K562 (cell line): ENCODE results near the gene MEGF11. TPM values are rescaled to one million over a fixed set of nuclear protein-coding genes. Genes with fewer than 3 reads are reported as not detected.
A peak's percentile ranks its signal among the peaks of the same experiment; 100 is the strongest.

Source experiments
- ARHGAP35 ChIP-seq: fragments of 450-650 bp; IDR thresholded peaks from 2 replicates; pipeline ENCODE4 v1.6.1; 2018; ENCODE audit not compliant: partially characterized antibody
- BRD9 ChIP-seq: fragments of 450-650 bp; IDR thresholded peaks from 2 replicates; pipeline ENCODE4 v1.6.1; 2018; ENCODE audit warnings: low read depth; ENCODE audit not compliant: partially characterized antibody
- CBFB ChIP-seq: sonication (generic); formaldehyde crosslinking; IDR thresholded peaks from 2 replicates; pipeline ENCODE4 v1.4.0; 2020; ENCODE audit warnings: mild to moderate bottlenecking, missing genetic modification reagents
- ELF2 ChIP-seq: fragments of 250-450 bp; sonication (Bioruptor Pico); IDR thresholded peaks from 2 replicates; pipeline ENCODE4 v1.5.0; 2021; ENCODE audit warnings: mild to moderate bottlenecking
- GABPA ChIP-seq: fragments of 200-800 bp; sonication (Bioruptor generic); conservative IDR thresholded peaks from 2 replicates; pipeline ENCODE4 v1.6.1; 2016; ENCODE audit warnings: low read depth, missing genetic modification characterization, missing compliant biosample characterization
- HDGF ChIP-seq: fragments of 450-650 bp; IDR thresholded peaks from 2 replicates; pipeline ENCODE4 v1.6.1; 2016
- HMG20B ChIP-seq: fragments of 250-450 bp; sonication (Bioruptor Pico); IDR thresholded peaks from 2 replicates; pipeline ENCODE4 v1.5.0; 2021; ENCODE audit warnings: mild to moderate bottlenecking
- ILF3 ChIP-seq: fragments of 450-650 bp; IDR thresholded peaks from 2 replicates; pipeline ENCODE4 v1.6.1; 2018; ENCODE audit warnings: antibody characterized with exemption, mild to moderate bottlenecking, moderate library complexity, borderline replicate concordance
- JUN ChIP-seq, 2 experiments: sonication (generic) in 1 of 2; formaldehyde crosslinking in 1 of 2; IDR thresholded peaks; 2 replicates each; pipeline versions ENCODE4 v1.6.1 to v1.8.0; 2012 to 2022; ENCODE audit warnings: borderline replicate concordance in 2 of 2, mild to moderate bottlenecking in 2 of 2, improper control_type of control experiment in 1 of 2, low read depth in 1 of 2, low read length in 1 of 2, missing genetic modification reagents in 1 of 2
- KHSRP ChIP-seq: fragments of 450-650 bp; IDR thresholded peaks from 2 replicates; pipeline ENCODE4 v1.6.1; 2017
- MAZ ChIP-seq, 2 experiments: fragments of 450-650 bp in 1 of 2; sonication (generic) in 1 of 2; formaldehyde crosslinking; IDR thresholded peaks in 1 of 2; conservative IDR thresholded peaks in 1 of 2; 2 replicates each; pipeline versions ENCODE4 v1.4.0 to v1.5.0; 2020; ENCODE audit warnings: mild to moderate bottlenecking in 1 of 2, missing genetic modification reagents in 1 of 2
- MED1 ChIP-seq: sonication (generic); formaldehyde crosslinking; IDR thresholded peaks from 2 replicates; pipeline ENCODE4 v1.8.1; 2023; ENCODE audit warnings: missing genetic modification reagents, borderline replicate concordance
- PHB2 ChIP-seq: fragments of 450-650 bp; IDR thresholded peaks from 2 replicates; pipeline ENCODE4 v1.6.1; 2017; ENCODE audit warnings: low read depth
- RB1 ChIP-seq: fragments of 450-650 bp; IDR thresholded peaks from 2 replicates; pipeline ENCODE4 v1.6.1; 2017; ENCODE audit warnings: low read depth, mild to moderate bottlenecking
- SMAD3 ChIP-seq: fragments of 450-650 bp; formaldehyde crosslinking; conservative IDR thresholded peaks from 2 replicates; pipeline ENCODE4 v1.4.0; 2020; ENCODE audit warnings: mild to moderate bottlenecking
- SMARCE1 ChIP-seq: fragments of 450-650 bp; IDR thresholded peaks from 2 replicates; pipeline ENCODE4 v1.7.1; 2016; ENCODE audit warnings: mild to moderate bottlenecking
- ZNF431 ChIP-seq: sonication (generic); formaldehyde crosslinking; IDR thresholded peaks from 2 replicates; pipeline ENCODE4 v1.8.0; 2022; ENCODE audit warnings: mild to moderate bottlenecking, missing genetic modification reagents
- ZNF57 ChIP-seq: fragments of 450-650 bp; formaldehyde crosslinking; IDR thresholded peaks from 2 replicates; pipeline ENCODE4 v1.4.0; 2020; ENCODE audit warnings: mild to moderate bottlenecking, moderate library complexity
- ZNF584 ChIP-seq: fragments of 200-800 bp; sonication (Bioruptor generic); IDR thresholded peaks from 2 replicates; pipeline ENCODE4 v1.6.1; 2016; ENCODE audit warnings: low read depth, mild to moderate bottlenecking, missing genetic modification characterization, missing compliant biosample characterization
- ZNF79 ChIP-seq: fragments of 250-450 bp; sonication (Bioruptor Pico); IDR thresholded peaks from 2 replicates; pipeline ENCODE4 v1.4.0; 2020; ENCODE audit warnings: low read depth, mild to moderate bottlenecking, moderate library complexity
- polyA plus RNA-seq, 8 experiments: library from polyadenylated mRNA; depleted of rRNA in 4 of 8; stranded (reverse) in 5 of 8; unstranded in 3 of 8; fragments of >200 nt; fragmentation: Nextera tagmentation in 2 of 8; fragmentation: Illumina TruSeq in 1 of 8; extraction: Ambion mirVana in 2 of 8; extraction: Trizol in 1 of 8; gene quantifications; 2 replicates each; pipeline versions ENCODE4 v1.2.1 to v1.2.3, GENCODE V29; 2011 to 2014; ENCODE audit warnings: inconsistent platforms in 1 of 8, missing spikeins in 1 of 8
- total RNA-seq, 7 experiments: library from RNA; depleted of rRNA in 6 of 7; stranded (reverse); fragments of >200 nt in 6 of 7; fragmentation: Illumina TruSeq in 2 of 7; extraction: Trizol in 2 of 7; gene quantifications; 2 replicates each; pipeline versions ENCODE4 v1.2.1 to v1.2.3, GENCODE V29; 2011 to 2021; ENCODE audit warnings: low replicate concordance in 1 of 7
- TF ChIP-seq, protein P1 (sequence below): sonication (generic); formaldehyde crosslinking; IDR thresholded peaks from 2 replicates; pipeline ENCODE4 v1.9.0; 2022; ENCODE audit warnings: mild to moderate bottlenecking, missing genetic modification reagents
- TF ChIP-seq, protein P2 (sequence below): sonication (generic); IDR thresholded peaks from 2 replicates; pipeline ENCODE4 v1.6.1; 2016
- TF ChIP-seq, protein P3 (sequence below): sonication (generic); formaldehyde crosslinking; IDR thresholded peaks from 2 replicates; pipeline ENCODE4 v1.8.0; 2022; ENCODE audit warnings: missing genetic modification reagents, mild to moderate bottlenecking, moderate library complexity, borderline replicate concordance

The MEGF11 gene
- total and polyA plus RNA-seq, 9 of the 15 experiments (the other 6 are each of a cell fraction or from before 2014, with no cell fraction given) = 0.06 to 0.23 (median 0.20) TPM; not detected in 6

DNA sequence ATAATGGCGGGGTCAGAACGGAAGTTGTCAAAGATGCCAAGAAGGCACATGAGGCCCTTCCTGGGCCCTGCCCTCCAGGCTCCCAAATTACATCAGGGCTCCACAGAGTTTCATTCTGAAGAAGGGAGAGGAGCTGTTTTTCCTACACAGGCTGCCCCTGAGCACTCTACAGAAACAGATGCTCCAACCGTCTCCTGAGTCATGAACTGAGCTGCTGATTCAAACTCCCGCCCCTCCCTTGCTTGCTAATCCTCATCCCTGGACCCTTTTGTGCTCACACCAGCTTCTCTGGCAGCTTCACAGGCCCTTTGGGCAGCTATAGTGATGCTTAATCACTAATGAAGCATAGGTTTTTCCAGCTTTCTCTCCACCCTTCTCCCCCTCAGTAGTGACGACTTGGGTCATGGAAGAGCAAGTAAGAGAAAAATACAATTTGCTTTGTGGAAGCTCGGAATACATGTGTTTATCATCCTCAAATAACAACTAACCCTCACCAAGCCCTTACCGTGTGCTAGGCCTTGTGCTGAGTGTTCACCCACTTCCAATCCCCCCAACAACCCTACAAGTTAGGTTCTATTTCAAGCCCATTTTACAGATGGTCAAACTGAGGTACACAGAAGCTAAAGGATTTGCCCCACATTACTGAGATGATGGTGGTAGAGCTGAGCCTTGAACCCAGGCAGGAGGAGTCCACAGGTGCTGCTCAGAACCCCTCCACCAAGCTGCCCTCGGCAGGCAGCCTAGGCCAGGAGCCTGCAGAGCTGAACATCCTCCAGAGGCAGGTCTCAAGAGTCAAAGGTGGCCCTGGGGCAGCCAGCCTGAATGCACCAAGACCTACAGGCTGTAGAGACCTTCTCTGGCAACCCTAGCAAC lies 21.9 kb downstream of the MEGF11 start (continued):
- 0 out of 2 replicates have a peak, but pooled peaks have one; percentile 54 for TF ChIP-seq HMG20B (CRISPR knock-in tag)
- no peak for TF ChIP-seq JUN (IDR thresholded peaks at IDR 0.05; ENCODE audit: borderline replicate concordance, low read depth, low read length)
- TF ChIP-seq JUN (CRISPR knock-in tag; IDR thresholded peaks at IDR 0.05; ENCODE audit: borderline replicate concordance) = no peak
- TF ChIP-seq CBFB (CRISPR knock-in tag) = no peak
- TF ChIP-seq PHB2 = no peak
- no peak for TF ChIP-seq MAZ (CRISPR knock-in tag; conservative IDR thresholded peaks at IDR 0.05 in 1 of 2, IDR thresholded peaks at IDR 0.05 in 1 of 2)
- TF ChIP-seq, protein P1, sequence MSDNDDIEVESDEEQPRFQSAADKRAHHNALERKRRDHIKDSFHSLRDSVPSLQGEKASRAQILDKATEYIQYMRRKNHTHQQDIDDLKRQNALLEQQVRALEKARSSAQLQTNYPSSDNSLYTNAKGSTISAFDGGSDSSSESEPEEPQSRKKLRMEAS = no peak
- no peak for TF ChIP-seq MED1 (CRISPR knock-in tag)
- TF ChIP-seq ARHGAP35 = no peak
- TF ChIP-seq BRD9 = no peak
- TF ChIP-seq, protein P2, sequence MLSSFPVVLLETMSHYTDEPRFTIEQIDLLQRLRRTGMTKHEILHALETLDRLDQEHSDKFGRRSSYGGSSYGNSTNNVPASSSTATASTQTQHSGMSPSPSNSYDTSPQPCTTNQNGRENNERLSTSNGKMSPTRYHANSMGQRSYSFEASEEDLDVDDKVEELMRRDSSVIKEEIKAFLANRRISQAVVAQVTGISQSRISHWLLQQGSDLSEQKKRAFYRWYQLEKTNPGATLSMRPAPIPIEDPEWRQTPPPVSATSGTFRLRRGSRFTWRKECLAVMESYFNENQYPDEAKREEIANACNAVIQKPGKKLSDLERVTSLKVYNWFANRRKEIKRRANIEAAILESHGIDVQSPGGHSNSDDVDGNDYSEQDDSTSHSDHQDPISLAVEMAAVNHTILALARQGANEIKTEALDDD = no peak
- TF ChIP-seq RB1 = no peak
- no peak for TF ChIP-seq SMARCE1
- TF ChIP-seq SMAD3 = no peak
- TF ChIP-seq ZNF57 (CRISPR knock-in tag) = no peak
- TF ChIP-seq GABPA (tag) = 0 out of 2 replicates have a peak, but pooled peaks have one; percentile 37
- no peak for TF ChIP-seq ZNF584
- no peak for TF ChIP-seq ELF2 (CRISPR knock-in tag)
- no peak for TF ChIP-seq KHSRP
- TF ChIP-seq HDGF = no peak
- TF ChIP-seq ILF3 = no peak
- TF ChIP-seq, protein P3, sequence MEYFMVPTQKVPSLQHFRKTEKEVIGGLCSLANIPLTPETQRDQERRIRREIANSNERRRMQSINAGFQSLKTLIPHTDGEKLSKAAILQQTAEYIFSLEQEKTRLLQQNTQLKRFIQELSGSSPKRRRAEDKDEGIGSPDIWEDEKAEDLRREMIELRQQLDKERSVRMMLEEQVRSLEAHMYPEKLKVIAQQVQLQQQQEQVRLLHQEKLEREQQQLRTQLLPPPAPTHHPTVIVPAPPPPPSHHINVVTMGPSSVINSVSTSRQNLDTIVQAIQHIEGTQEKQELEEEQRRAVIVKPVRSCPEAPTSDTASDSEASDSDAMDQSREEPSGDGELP (CRISPR knock-in tag) = no peak
- TF ChIP-seq ZNF79 (CRISPR knock-in tag) = no peak
- TF ChIP-seq ZNF431 (CRISPR knock-in tag) = no peak
